Measurements from ENCODE around the gene IZUMO3.
"Not testable (repeated sequence)": the region's sequence is repeated elsewhere in the genome, so short reads cannot be mapped to it uniquely, and the experiment has no call there.

Gene IZUMO3, protein sequence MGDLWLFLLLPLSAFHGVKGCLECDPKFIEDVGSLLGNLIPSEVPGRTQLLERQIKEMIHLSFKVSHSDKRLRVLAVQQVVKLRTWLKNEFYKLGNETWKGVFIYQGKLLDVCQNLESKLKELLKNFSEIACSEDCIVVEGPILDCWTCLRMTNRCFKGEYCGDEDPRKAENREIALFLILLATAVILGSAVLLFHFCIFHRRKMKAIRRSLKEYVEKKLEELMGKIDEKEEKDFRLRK

DNA sequence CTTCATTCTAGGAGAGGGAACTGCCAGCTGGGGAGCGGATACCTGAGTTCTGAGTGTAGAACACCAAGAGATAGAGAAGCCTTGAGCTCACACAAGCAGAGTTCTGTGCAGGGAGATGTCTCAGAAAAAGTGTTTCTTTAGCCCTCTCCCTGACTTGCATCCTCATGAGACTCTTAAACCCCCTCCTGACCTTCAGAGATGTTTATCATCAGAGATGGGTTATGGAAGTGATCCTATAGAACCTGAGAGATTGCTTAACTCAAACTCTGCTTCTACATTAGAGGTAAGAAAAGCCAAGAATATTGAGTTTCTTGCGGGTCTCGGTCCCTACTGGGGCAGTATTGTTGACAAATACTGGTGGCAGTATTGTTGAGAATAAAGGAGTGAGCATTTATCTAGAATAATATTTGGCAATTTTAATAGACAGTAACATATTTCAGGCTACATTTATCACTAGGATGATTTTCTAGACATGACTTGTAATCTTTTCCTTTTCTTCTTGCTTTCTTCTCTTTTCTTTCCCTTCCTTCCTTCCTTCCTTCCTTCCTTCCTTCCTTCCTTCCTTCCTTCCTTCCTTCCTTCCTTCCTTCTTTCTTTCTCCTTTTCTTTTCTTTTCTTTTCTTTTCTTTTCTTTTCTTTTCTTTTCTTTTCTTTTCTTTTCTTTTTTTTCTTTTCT is at the start of gene IZUMO3:
IZUMO3 (minus strand) TSS at position 51 of the 676 bp plus-strand sequence. CDS start 248 bp downstream, outside the sequence.
- H3K27ac ChIP-seq = no peak within 1 kb of the TSS
- TF ChIP-seq ZFX (IDR thresholded peaks at IDR 0.05) = no peak
- TF ChIP-seq, protein P1, sequence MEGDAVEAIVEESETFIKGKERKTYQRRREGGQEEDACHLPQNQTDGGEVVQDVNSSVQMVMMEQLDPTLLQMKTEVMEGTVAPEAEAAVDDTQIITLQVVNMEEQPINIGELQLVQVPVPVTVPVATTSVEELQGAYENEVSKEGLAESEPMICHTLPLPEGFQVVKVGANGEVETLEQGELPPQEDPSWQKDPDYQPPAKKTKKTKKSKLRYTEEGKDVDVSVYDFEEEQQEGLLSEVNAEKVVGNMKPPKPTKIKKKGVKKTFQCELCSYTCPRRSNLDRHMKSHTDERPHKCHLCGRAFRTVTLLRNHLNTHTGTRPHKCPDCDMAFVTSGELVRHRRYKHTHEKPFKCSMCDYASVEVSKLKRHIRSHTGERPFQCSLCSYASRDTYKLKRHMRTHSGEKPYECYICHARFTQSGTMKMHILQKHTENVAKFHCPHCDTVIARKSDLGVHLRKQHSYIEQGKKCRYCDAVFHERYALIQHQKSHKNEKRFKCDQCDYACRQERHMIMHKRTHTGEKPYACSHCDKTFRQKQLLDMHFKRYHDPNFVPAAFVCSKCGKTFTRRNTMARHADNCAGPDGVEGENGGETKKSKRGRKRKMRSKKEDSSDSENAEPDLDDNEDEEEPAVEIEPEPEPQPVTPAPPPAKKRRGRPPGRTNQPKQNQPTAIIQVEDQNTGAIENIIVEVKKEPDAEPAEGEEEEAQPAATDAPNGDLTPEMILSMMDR (conservative IDR thresholded peaks at IDR 0.05) = no peak

DNA sequence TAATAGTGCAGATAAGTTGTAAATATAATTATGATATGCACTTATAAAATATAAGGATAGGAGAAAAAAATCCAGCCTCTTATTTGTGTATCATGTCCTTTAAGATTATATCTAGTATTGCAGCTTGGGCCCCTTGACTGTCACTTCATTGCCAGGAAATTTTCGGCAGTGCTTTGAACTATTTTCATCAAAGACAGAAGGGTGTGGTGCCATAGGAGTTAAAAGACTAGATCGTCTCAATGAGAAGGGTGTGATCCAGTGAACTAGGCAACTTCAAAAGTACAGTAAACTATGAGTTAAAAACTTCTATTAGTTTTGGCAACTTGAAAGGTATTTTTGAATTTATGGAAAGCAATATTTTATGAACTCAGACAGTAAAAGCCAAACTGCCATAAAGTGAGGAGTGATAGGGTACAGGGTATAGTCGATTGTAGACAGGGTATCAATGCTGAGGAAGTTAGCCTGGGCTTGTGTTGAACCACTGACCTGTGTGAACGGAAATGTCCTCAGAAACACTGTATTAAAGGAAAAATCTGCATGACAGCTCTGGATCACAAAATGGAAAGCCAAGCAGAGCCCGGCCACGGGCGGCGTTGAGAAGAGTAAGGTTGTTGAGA is 48.6 kb upstream of the IZUMO3 start:
- no peak overlapping the region for H3K27ac ChIP-seq
- TF ChIP-seq, protein P1 (conservative IDR thresholded peaks at IDR 0.05) = no peak
- TF ChIP-seq ZFX (IDR thresholded peaks at IDR 0.05) = no peak

DNA sequence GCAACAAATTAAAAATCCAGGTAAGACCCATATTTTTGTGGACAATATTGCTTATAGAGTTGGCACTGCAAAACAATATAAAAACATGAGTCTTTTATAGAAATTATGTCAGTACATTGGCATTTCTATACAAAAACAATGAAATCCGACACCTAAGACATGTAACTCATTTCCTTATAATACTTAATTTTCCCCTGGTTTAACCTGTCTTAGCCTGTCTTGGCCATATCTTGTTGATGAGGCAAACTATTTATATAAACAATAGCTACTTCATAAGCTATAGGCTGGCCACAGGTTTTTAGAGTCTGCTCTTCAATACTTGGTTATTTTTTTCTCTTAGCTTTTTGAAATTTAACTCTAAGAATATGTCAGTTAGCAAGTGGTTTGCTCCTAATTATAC is 44.7 kb upstream of the IZUMO3 start:
- no peak for TF ChIP-seq ZFX (IDR thresholded peaks at IDR 0.05)
- H3K27ac ChIP-seq = no peak overlapping the region

DNA sequence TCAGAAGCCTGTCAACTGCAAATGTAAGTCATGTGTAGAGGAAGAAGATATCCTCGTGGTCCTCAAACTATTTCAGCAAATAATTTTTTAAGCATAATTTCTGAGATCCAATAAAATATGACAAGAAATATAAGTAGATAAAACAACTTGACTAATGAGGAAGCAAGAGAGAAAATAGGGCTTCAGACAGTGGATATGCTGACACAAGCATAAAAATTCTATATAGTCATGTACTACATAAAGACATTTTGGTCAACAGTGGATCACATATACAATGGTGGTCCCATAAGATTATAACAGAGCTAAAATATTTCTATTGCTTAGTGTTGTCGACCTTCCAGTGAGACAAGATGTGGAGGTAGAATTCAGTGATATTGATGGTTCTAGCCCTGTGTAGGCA is 42.2 kb upstream of the IZUMO3 start:
- H3K27ac ChIP-seq = no peak overlapping the region
- TF ChIP-seq, protein P1 (conservative IDR thresholded peaks at IDR 0.05) = no peak
- no peak for TF ChIP-seq ZFX (IDR thresholded peaks at IDR 0.05)

DNA sequence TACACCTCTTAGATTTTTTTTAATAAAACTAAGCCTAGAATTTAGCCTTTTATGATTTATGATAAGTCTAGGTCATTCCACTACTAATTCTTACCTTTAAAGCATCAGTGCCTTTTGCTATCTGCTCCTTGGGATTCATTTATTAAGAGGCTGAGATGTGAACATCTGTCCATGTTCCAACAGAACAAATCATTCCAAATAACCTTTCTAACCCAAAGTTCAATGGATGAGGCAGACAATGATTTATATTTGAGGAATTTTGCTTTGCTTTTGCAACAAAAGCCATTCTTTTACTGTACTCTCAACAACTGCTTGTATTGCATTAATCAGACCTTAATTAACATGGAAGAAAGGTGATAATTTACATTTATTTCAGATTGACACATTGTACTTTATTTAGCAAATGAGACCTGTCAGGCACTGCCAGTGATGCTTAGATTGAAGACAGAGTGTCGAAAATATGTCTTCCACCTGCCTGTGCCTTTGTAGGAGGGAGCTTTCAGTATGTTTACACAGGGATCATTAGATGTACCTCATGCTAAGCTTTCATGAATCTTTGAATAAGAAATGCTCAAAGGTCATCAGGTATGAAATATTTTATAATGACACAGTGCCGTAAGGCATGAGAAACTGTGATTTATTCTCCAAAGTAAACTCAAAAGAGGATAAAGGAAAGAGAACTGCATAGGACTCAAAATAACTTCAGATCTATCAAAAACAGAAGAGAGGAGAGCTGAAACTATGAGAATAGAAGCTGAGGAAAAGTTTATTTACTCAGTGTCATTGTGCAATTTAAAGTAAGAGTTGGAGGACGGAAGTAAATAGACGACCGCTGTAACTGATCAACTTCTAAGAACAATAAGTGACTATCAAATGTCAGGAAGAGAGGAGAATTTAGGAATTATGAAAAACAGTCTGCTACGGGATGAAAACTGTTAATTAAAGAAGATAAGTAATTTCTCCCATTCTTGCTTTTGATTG is 36.7 kb upstream of the IZUMO3 start:
- H3K27ac ChIP-seq = no peak overlapping the region
- TF ChIP-seq, protein P1 (conservative IDR thresholded peaks at IDR 0.05) = no peak
- TF ChIP-seq ZFX (IDR thresholded peaks at IDR 0.05) = no peak

DNA sequence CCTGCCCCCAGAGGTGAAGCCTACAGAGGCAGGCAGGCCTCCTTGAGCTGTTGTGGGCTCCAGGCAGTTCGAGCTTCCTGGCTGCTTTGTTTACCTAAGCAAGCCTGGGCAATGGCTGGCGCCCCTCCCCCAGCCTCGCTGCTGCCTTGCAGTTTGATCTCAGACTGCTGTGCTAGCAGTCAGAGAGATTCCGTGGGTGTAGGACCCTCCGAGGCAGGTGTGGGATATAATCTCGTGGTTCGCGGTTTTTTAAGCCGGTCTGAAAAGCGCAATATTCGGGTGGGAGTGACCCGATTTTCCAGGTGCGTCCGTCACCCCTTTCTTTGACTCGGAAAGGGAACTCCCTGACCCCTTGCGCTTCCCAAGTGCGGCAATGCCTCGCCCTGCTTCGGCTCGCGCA is 34.3 kb upstream of the IZUMO3 start:
- H3K27ac ChIP-seq = not testable (repeated sequence)

DNA sequence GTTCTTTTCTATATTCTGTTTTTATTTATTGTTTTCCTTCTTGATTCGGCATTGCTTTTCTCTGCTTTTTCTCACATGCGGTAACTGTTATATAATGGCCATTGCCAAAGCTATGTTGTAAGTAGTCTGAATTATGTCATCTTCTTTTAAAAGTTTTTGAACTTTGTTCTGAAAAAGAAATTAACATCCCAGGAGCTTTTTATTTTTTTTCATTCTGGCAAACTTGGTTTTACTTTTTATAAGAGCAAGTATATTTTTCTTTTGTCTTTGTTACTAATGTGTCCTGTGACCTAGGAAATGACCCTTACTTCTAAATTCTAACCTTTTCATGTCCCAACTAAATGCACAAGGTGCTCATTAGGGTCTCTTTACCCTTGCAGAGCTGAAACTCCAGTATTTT is 26.7 kb upstream of the IZUMO3 start:
- H3K27ac ChIP-seq = no peak overlapping the region
- no peak for TF ChIP-seq ZFX (IDR thresholded peaks at IDR 0.05)

DNA sequence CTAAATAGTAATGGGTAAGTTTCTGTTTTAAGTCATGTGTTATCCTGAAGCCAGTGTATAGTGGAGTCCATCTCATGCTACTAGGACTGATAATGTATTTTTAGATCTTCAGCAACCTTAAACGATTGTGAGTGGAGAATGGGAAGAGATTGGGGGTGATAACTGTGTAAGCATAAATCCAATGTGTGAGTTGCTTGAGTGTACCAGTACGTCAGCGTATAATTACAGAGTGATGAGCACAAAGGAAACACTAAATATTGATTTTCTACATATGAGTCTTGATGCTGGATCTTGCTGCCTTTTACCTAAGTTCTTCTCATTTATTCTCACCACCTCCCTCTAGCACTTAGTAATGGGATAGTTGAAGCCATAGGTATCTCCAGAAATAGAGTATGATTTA is 16.3 kb upstream of the IZUMO3 start:
- no peak overlapping the region for H3K27ac ChIP-seq
- no peak for TF ChIP-seq ZFX (IDR thresholded peaks at IDR 0.05)
- TF ChIP-seq, protein P1 (conservative IDR thresholded peaks at IDR 0.05) = no peak
